SW480 (cell line): ENCODE results near the gene TBCD.

Source experiments
- DNase-seq: peaks from one replicate; pipeline ENCODE4 v3.0.0-alpha.2; 2016; ENCODE audit warnings: low spot score

The TBCD gene

DNA sequence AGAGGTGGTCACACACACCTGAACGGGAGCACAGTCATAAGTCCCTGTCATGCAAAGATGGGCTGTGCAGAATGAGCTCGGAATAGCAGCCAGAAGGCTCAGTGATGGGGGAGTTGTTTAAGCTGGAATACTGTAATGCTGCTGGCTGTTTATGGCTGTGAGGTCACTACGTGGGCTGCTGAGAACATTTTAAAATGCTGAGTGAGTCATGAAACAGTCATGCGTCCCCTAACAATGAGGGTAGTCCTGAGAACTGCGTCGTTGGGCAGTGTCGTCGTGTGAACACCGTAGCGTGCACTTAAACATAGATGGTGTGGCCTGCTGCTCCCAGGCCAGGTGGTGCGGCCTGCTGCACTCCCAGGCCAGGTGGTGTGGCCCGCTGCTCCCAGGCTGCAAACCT is 39.7 kb downstream of the TBCD start:
- peak; percentile 86 for DNase-seq

DNA sequence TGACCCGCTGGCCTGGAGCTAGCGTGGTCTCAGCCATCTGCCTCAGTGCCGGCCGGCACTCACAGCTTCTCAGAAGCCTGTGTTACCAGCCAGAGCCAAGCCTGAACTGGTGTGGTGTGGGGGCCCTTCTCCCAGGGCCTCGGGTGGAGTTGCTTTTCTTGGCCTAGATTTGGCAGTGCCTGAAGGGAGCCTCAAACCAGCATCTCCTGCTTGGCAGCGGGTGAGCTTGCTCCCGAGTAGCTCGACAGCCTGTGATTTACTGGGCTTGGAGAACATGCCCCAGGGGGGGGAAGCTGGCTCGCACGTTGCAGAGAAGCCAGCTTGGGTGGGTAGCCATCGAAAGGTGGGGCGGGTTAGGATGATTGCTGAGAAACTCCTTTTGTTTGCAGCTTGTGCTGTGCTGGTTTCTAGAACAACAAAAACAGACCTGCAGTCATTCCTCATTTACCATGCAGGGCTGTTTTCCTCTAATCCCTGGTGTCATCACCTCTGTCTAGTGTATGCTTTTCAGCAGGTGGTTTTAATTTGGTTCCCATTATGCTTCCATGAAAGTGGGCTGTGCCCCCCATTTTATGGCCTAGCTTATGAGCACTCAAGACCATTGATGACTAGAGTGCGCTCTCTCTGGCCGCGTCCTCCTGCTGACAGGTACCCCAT is 42.2 kb downstream of the TBCD start:
- no peak for DNase-seq

DNA sequence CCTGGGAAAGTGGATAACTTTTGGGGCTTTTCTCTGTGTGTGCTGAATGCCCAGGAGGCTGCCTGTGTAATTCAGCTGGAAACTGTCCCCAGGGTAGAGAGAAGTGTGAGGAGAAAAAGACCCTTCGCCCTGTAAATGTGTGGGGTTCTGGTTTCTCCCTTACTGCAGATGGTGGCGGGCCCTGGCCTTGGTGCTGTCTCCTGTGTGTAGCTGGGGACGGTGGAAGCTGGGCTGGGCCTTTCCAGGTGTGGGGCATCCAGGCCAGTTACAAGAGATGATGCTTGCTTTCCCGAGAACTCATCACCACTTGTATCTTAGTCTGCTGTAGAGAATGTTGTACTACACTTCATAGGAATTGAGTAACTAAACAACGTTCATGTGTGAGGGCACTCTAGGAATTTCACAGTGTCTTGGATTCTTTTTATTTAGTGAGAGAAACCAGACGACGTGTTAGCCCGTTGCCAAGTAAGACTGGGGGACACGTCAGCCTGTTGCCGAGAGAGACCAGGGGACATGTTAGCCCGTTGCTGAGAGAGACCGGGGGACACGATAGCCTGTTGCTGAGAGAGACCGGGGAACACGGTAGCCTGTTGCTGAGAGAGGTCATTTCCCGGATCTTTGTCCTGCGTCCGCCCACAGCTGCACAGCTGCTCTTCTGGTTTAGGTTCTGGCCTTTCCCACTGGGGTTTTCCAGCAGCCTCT is 43.1 kb downstream of the TBCD start:
- DNase-seq, result no peak

DNA sequence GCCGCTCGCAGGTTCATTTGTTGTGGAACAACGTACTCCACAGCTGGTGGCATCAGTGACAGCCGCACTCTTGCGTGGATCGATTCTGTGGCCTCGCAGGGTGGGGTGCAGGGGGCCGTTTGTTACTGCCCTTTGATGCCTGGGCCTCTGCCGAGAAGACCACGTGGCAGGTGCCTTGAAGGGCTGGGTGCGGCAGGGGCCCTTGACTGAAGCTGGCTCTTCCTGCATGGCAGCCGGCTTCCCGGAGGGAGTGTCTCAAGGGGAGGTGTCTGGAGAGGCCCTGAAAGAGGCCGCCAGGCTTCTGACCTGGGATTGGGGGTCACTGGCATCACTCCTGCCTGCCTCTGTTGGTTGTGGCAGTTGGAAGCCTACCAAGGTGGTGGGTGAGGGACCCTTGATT is 43.8 kb downstream of the TBCD start:
- DNase-seq, result no peak

DNA sequence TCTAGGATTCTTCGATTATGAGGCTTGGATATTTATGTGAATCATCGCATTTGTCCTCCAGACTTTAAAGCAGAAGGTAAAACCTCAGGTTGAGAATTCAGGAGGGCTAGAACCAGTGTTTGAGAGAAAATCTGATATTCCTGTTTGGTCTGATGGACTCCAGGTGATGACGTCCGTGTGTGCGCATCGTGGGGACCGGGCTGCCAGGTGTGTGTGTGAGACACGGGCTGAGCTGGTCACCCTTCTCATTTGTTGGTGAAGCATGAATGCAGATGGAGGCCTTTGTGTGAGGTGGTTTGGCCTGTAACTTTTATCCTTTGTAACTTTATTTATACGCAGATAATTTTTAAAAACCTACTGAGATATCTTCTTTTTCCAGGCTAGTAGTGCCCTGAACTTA is 45.2 kb downstream of the TBCD start:
- DNase-seq, result no peak

DNA sequence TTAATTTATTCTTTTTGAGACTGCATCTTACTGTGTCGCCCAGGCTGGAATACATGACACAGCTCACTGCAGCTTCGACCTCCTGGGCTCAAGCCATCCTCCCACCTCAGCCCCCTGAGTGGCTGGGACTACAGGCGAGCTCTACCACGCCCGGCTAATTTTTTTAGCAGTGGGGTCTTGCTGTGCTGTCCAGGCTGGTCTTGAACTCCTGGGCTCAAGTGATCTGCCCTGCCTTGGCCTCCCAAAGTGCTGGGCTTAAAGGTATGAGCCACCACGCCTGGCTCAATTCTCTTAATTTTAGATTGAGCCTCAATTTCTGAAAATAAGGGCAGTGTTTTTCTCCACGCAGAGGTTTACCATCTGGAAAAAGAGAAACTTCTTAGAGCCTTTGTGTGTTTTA is 46.9 kb downstream of the TBCD start:
- no peak for DNase-seq

DNA sequence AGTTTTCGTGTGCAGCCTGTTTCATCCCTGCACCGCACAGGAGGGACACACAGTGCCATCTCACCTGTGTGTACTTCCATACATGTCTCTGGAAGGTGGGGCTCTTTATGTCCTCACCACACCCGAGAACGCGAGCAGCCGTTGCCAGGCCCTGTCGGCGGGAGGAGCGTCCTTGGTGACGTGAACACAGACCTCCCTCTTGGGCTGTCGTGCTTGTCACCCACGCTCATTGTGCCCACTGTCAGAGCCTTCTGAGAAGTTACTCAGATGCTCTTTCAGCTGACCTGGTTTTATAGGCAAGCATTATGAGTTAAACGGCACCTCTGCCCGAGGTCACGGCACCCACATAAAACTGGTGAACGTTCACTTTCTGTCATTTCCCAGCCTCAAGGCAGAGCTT is 47.7 kb downstream of the TBCD start:
- DNase-seq, result no peak

DNA sequence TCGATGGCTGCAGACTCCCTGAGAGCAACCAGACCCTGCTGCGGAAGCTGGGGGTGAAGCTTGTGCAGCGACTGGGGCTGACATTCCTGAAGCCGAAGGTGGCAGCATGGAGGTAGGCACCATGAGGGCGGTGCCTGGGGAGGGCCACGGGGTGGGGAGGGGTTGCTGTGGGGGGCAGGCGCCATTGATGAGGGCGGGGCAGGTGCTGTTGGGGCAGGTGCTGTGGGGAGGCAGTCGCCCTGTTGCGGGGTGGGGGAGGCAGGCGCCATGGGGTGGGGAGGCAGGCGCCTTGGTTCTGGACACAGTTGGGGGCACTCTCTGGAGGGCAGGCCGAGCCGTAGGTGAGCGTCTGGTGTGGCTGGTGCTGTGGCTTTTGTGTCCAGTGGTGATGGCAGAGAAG is 49.0 kb downstream of the TBCD start:
- no peak for DNase-seq

DNA sequence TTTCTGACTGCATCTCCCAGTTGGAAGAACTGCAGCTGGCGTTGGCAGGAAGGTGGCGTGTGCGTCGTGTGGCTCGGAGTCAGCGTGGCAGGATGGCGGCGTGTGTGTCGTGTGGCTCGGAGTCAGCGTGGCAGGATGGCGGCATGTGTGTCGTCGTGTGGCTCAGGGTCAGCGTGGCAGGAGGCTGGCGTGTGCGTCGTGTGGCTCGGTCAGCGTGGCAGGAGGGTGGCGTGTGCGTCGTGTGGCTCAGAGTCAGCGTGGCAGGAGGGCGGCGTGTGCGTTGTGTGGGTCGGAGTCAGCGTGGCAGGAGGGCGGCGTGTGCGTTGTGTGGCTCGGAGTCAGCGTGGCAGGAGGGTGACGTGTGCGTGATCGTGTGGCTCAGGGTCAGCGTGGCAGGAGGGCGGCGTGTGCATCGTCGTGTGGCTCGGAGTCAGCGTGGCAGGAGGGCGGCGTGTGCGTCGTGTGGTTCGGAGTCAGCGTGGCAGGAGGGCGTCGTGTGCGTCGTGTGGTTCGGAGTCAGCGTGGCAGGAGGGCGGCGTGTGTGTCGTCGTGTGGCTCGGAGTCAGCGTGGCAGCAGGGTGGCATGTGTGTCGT is 49.6 kb downstream of the TBCD start:
- DNase-seq, result no peak

DNA sequence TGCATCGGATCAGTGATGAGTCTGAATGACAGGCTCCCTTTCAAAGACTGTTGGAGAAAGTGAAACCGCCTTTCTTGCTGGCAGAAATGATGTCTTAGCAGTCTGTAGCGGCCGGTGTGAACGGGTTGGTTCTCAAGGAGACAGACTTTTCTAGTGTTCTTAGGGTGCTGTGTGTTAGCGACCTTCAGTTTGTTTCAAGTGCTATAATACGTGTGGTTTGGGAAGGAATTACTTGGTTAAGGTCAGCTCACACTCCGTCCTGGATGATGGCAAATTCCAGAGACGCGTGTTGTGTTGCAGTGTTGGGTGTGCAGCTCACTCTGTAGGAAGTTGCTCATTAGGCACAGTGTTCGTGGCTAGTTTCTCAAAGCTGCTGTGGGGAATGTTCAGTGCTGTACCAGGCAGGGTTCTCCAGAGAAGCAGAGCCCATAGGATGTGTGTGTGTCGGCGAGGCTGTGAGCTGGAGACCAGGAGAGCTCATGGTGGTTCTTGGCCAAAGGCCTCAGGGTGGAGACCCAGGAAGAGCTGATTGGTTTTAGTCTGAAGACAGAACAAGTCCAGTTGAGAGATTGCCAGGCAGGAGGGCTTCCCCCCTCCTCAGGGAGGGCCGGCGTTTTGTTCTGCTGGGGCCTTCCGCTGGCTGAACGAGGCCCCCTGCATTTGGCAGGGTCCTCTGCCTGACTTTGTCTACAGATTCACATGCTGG is 50.4 kb downstream of the TBCD start:
- no peak for DNase-seq

DNA sequence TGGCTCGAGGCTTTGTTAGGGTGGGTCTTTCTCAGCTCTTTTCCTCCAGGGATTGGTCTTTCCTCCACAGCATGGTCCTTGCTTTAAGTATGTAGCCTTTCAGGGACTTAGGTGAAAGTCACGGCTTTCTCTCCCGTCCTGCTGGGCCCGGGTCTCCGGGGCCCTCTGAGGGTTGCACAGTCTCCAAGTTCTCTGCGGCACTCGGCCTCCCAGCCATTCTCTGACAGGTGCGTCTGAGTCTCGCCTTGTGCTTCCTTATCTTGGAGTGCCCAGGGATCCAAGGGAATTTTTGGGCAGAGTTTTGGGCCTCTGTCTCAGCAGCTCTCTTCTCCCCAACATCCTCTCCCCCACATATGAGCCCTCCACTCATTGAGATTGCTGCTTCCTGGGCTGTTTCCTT is 51.3 kb downstream of the TBCD start:
- no peak for DNase-seq

DNA sequence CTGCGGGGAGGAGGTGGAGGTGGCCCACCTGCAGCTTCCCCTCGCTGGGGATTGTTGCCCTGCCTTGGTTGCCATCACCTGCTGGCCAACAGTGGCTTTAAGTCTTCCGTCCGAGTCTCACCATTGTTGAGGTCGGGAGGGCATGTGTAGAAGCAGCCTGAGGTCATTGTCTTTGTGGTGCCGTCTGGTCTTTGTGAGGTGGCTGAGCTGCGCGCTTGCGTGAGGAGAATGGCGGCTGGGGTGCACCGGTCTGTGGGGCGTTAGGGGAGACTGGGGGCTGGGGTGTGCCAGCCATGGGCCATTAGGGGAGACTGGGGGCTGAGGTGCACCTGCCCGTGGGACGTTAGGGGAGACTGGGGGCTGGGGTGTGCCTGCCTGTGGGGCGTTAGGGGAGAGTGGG is 51.7 kb downstream of the TBCD start:
- no peak for DNase-seq

DNA sequence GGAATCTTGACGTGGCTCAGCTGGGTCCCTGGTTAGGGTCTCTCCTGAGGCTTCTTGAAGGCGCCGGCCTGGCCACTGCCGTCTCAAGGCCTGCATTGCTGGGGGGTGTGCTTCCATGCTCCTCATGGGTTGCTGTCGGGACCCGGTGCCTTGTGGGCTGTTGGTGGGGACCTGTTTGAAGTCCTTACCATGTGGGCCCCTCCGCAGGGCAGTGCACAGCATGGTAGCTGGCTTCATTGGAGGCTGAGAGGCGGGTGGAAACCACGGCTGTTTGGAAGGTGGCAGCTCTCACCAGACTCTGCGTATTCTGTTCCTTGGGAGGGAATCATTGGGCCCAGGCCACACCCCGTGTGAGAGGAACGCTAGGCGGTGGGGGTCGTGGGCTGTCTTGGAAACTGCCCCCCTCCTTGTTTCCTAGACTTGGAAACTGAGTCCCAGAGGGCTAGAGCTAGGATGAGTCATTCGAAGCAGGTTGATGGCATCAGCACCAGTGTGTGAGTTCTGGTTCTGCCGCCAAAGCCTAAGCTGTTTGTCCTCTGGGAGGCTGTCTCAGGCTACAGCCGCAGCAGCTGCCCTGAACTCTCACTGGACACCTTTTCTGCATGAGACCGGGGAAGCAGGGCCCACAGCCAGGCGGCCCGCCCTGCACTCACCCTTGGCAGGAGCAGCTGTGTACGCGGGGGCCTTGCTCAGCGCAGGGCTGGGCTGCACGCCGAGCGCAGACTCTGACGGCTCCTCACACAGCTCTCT is 52.8 kb downstream of the TBCD start:
- DNase-seq, result no peak

DNA sequence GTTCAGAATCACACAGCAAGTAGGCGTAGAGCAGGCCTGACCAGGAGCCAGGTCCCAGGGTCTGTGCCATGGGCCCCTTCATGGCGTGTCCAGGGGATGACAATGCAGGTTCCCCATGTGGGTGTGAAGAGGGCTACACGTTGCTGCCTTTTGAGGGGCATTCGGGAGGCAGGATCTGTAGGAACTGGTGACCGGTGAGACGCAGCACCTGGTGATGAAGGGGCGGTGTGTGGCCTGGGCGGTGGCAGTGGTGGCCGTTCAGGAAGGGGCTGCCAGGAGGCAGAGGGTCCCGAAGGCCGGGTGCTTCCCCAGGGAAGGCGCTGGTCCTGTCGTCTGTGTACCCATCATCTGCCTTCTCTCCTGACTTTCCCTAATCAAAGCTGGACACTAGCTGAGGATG is 53.4 kb downstream of the TBCD start:
- DNase-seq, result no peak

DNA sequence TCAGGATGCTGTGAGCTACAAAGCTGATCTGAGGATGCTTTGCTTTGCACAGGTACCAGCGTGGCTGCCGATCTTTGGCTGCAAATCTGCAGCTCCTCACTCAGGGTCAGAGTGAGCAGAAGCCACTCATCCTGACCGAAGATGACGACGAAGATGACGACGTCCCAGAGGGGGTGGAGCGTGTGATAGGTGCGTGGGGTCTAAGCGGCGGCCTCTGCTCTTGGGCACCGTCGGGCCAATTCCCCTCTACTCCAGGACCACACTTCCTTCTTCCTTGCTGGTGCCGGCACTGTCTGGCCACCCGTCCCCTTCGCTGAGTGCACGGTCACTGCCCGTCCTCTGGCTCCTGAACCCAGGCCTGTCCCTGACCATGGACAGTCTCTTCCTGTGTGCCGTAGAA is 54.0 kb downstream of the TBCD start:
- DNase-seq, result no peak

DNA sequence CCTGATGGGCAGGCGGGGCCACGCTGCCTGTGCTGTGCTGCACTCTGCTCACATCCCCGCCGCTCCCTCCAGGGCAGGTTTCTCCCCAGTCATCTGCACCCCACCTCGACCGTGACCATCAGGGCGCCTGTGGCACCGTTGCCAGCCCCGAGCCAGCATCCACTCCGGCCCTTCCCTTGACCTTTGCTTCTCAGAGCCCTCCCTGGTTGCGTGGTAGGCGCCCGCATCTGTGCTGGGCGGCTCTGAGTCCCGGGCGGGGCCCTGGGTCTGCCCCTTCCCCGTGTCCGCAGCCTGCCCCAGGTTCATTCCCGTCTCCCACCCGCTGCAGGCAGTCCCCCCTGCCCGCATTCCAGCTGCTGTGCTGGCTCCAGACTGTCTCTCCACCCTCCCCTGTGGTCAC is 54.8 kb downstream of the TBCD start:
- DNase-seq, result no peak

DNA sequence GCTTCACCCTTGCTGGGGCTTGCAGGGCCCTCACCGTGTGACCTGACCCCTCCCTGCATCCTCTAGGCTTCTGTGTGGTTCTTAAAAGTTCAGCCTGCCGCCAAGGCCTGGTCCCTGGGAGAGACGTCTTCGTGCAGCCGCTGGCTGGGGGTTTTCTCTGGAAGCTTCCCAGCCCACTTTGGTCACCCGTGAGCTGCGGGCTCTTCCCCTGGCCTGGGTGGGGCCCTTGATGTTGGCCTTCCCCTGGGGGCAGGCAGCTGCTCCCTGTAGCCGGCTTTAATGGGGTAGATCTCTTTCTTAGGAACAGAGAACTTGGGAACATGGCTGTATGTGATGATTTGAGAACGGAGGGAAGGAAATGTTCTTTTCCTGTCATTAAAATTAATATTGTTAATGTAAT is 55.2 kb downstream of the TBCD start:
- no peak for DNase-seq

DNA sequence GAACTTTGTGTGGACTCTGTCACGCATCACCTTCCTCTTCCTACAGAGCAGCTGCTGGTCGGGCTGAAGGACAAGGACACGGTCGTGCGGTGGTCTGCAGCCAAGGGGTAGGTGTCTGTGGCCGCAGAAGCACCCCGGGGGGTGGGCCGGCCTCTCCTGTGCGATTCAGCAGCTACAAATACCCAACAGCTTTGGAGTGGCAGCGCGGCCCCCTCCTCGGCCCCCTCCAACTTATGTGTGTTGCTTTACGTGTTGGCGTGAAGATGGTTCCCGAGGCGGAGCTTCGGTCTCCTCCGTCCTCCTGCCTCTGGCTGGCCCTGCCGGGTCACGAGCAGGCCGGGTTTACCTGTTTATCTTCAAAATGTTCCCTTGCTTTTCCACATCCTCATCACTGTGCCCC is 55.7 kb downstream of the TBCD start:
- DNase-seq, result no peak

DNA sequence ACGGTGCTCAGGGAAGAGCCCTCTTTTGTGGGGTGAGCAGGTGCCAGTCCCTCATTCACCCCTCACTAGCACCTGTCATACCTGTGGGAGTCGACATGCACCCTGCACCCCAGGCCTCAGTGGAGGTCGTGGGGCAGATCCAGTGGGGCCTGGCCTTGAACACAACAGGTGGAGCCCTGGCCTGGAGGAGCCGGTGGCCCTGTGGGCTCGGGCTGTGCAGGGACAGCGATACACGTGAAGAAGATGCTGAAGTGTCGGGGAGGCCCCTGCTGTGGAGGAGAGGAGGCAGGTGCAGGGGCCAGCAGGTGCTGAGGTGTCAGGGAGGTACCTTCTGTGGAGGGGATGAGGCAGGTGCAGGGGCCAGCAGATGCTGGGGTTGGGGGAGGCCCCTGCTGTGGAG is 56.1 kb downstream of the TBCD start:
- no peak for DNase-seq

DNA sequence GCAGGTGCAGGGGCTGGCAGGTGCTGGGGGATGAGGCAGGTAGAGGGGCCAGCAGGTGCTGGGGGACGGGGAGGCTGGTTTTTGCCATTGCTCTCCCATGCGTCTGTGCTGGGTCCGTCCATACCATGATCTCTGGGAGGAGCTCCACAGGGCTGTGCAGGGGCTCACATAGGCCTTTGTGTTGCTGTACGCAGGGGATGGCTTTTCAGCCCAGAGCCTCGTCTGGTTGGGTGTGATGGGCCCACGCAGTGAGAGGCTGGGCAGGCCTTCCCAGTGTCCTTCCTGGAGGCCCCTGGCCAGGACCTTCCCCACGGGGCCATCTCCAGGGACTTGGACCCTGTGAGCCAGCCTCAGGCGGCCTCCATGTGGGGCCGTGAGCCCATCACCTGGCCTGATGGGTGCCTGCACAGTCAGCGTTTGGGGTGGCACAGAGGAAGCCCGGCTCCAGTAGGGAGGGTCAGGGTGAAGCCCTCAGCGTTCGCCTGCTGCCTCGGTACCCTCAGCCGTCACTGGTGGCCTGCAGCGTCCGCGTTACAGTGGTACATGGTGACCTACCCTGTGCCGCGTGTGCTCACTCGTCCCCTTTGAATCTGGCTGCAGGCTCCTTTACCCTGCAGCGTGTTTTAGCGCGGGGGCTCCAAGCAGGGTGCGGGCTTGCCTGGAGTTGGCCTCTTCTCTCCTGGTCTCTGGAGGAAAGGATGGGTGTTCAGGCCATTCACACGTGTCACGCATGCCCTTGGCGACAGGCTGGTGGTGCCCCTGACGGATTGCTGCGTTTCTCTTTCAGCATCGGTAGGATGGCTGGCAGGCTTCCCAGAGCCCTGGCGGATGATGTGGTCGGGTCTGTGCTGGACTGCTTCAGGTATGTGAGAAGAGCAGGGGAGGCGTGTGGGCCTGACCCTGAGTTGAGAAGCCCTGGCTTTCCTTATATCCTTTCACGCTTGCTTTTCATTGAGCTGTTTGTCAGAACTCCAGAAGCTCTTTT is 57.3 kb downstream of the TBCD start:
- DNase-seq, result no peak
